HCT116 (cell line): ENCODE results near the gene CORO2B.

ENCODE experiments used
- CEBPB ChIP-seq: IDR thresholded peaks from 2 replicates; pipeline ENCODE4 v1.6.1; 2012; ENCODE audit warnings: low read depth
- CTCF ChIP-seq, 3 experiments: fragments of 200-600 bp in 1 of 3; sonication (generic) in 1 of 3; IDR thresholded peaks in 2 of 3; conservative IDR thresholded peaks in 1 of 3; 2 replicates each; pipeline ENCODE4 v1.5.1; 2012 to 2017; ENCODE audit warnings: low read depth in 2 of 3, low read length in 2 of 3, antibody characterized with exemption in 1 of 3, borderline replicate concordance in 1 of 3, control low read depth in 1 of 3, mild to moderate bottlenecking in 1 of 3, mixed read lengths in 1 of 3, mixed run types in 1 of 3, moderate library complexity in 1 of 3; ENCODE audit not compliant: insufficient read depth in 1 of 3
- EZH2 ChIP-seq: fragments of 200-600 bp; sonication (generic); IDR thresholded peaks from 2 replicates; pipeline ENCODE4 v1.6.1; 2017; ENCODE audit warnings: antibody characterized with exemption, mixed run types
- FOSL1 ChIP-seq: IDR thresholded peaks from 2 replicates; pipeline ENCODE4 v1.6.1; 2012; ENCODE audit warnings: low read depth
- JUND ChIP-seq: IDR thresholded peaks from 2 replicates; pipeline ENCODE4 v1.6.1; 2012
- POLR2A ChIP-seq: IDR thresholded peaks from 2 replicates; pipeline ENCODE4 v1.7.0; 2011; ENCODE audit warnings: borderline replicate concordance; ENCODE audit not compliant: insufficient read depth, insufficient read length; ENCODE audit errors: extremely low read depth
- RAD21 ChIP-seq: IDR thresholded peaks from 2 replicates; pipeline ENCODE4 v1.6.1; 2012; ENCODE audit warnings: low read depth, mild to moderate bottlenecking
- REST ChIP-seq: IDR thresholded peaks from 2 replicates; pipeline ENCODE4 v1.6.1; 2012; ENCODE audit warnings: low read depth
- SP1 ChIP-seq: IDR thresholded peaks from 2 replicates; pipeline ENCODE4 v1.6.1; 2012; ENCODE audit warnings: low read depth

DNA sequence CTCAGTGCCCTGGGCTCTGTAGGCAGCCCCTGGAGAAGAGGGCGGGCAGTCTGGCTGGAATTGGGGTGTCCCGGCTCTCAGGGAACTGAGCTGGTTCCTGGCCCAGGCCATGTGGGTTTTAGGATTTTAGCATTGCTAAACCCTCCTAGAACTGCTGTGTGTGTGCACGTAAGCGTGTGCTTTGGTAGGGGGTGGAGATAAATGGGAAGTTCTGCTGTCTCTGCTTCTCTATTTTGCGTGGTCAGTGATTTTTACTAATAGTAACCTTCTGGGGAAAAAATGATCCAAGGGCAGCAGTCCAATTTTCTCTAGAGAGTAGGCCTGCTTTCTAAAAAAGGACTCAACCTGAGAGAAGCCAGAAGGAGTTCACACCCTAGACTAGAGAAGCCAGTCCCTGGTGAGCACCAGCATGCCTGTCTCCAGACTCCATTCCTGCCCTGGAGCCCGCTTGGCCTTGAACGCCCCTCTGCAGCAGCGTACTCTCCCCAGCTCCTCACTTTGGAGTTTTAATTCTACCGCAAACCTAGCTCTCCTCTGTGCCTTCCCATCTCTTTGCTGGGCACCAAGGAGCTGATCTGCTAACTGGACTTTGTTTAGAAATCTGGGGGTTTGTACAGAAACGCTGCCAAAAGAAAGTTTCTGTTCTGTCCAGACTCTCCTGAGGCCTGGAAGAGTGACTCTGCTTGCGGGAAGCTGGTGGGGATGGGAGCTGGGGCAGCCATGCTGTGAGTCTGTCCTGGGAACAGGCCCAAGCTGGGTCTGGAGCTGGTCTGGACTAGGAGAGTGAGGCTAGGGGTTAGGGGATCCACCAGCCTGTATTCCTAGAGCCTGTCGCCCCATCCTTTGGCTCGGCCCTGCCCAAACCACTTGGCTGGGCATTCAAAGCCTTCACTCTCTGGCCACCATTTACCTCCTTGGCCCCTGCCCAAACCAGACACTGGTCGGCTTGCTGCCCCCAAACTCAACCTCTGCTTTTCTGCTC, 19.7 kb downstream of the CORO2B start:
- TF ChIP-seq CTCF (IDR thresholded peaks at IDR 0.05 in 2 of 3, conservative IDR thresholded peaks at IDR 0.05 in 1 of 3; ENCODE audit: borderline replicate concordance in 1 of 3, insufficient read depth in 1 of 3, low read depth in 2 of 3, low read length in 2 of 3) = no peak
- no peak for TF ChIP-seq SP1
- TF ChIP-seq CEBPB = no peak
- no peak for TF ChIP-seq RAD21
- TF ChIP-seq POLR2A = no peak
- no peak for TF ChIP-seq FOSL1
- TF ChIP-seq REST = no peak
- TF ChIP-seq EZH2 = no peak
- TF ChIP-seq JUND = no peak
